ENCODE measurements around the gene SPTBN2.

The SPTBN2 gene

DNA sequence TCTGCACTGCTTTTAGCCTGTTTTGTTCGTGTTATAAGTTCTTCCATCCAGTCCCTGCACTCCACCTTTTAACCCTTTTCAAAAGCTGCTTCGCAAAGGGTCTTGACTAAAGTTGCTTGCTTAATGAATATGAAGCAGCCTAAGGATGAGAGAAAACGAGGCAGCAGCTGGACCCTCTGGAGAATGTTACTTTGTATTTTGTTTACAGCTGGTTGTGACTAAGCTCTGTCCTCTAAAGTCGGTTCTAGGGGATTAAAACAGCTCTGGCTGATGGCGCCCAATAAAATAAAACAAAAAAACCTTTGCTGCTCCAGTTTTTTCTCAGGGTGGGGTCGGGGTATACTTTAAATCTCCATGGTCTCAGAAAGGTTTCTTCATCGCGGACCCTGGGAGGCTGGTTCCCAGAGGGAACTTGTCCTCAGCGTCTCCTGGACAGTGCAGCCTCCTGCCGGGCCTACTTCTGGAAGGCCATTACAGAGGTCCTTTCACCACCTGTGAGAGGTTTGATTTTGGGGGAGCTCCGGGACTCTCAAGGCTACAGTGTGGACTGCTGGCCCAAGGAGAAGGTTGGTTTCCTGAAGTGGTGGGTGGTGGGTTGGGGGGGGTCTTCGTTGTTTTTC lies 91.3 kb downstream of the SPTBN2 start:
- DNase-seq: no peak

DNA sequence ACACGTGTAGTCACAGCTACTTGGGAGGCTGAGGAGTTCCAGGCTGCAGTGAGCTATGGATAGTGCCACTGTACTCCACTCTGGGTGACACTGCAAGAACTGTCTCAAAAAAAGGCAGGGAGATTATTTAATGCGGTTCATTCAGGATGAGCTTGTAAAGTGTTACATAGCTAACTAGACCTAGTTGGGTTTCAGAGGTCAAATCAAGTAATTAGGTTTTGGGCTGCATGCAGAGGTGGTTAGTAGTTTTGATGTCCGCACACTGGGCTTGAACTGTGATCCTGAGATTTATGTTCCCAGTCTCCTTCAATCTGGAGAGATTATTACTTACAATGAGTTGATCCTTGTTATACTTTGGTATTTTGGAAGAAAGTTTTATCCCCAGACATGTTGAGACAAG lies 92.6 kb downstream of the SPTBN2 start:
- no peak for DNase-seq

Data from NCI-H1694 treated with DMSO at 0.1 percent for 48 hours (cell line).